Mesothelial cell of epicardium (in vitro differentiated cells): Measurements from ENCODE around the gene AP4S1. TPM values are rescaled to one million over a fixed set of nuclear protein-coding genes. Genes with fewer than 3 reads are reported as not detected.
A peak's percentile ranks its signal among the peaks of the same experiment; 100 is the strongest.

Experiments
- DNase-seq, 2 experiments: peaks; one replicate each; pipeline ENCODE4 v3.0.0; 2021; ENCODE audit warnings: low spot score in 2 of 2; ENCODE audit not compliant: unreplicated experiment in 2 of 2
- H3K27ac Mint-ChIP-seq: 2 replicates; pipeline ENCODE4 v1.8.0; 2021; ENCODE audit warnings: mixed read lengths
- H3K27me3 Mint-ChIP-seq: 2 replicates; pipeline ENCODE4 v1.8.0; 2021; ENCODE audit warnings: low read depth, mixed read lengths
- H3K36me3 Mint-ChIP-seq: 2 replicates; pipeline ENCODE4 v1.8.0; 2021; ENCODE audit warnings: mixed read lengths
- H3K4me1 Mint-ChIP-seq: 2 replicates; pipeline ENCODE4 v1.8.0; 2021; ENCODE audit warnings: mixed read lengths
- H3K4me3 Mint-ChIP-seq: 2 replicates; pipeline ENCODE4 v1.8.0; 2021; ENCODE audit warnings: mild to moderate bottlenecking, moderate library complexity, mixed read lengths
- H3K9me3 Mint-ChIP-seq: 2 replicates; pipeline ENCODE4 v1.8.0; 2021; ENCODE audit warnings: mixed read lengths
- total RNA-seq: library from RNA; stranded (reverse); gene quantifications from 3 replicates; pipeline ENCODE4 v1.2.1, GENCODE V29; 2021
- TF ChIP-seq, protein P1 (sequence below): fragments of 200-600 bp; sonication (generic); IDR thresholded peaks from one replicate; pipeline ENCODE4 v1.5.0; 2021; ENCODE audit warnings: antibody characterized with exemption; ENCODE audit not compliant: unreplicated experiment

The AP4S1 gene
- total RNA-seq, 1 donor from 2014 or later = 10.4 TPM

DNA sequence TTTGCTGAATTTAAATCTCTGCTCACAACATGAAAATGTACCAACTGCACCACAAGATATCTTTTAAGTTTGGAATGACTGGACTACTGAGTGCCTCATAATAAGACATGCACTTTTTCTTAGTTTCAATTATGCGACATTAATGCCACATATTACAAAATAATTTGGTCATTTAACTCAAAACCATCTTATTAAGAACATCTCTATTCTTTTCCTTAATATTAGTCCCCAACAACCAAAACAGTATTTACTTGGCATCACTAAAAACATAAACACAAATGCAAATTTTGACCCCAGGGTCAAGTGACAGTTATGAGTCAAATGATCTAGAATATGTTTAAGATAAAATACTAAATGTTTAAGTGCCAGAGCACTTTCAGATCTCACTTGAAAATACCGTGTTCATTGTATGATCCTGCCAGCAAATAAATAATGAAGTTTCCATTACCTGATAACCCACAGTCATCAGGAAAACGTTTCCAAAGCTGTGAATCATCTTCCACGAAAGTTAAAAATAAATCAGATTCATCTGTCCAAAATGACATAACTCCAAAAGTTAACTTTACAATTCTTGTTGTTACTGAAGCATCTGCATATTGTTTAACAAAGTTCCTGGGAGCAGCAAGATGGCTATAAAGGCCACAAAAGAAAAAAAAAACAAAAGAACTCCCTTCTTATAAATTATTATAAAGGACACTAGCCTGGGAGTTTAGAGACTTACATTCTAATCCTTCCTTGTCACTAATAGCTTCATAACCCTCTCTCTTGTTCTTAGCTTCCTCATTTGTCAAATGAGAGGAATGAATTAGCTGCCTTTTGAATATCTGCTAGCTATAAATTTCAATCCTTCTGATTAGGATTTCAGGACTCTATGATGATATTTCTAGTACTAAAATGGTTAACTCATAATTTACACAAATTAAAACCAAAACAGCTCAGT, 30.5 kb upstream of the AP4S1 start:
- peaks cover 31% of the 10 kb centered on the region for H3K36me3 Mint-ChIP-seq
- TF ChIP-seq, protein P1, sequence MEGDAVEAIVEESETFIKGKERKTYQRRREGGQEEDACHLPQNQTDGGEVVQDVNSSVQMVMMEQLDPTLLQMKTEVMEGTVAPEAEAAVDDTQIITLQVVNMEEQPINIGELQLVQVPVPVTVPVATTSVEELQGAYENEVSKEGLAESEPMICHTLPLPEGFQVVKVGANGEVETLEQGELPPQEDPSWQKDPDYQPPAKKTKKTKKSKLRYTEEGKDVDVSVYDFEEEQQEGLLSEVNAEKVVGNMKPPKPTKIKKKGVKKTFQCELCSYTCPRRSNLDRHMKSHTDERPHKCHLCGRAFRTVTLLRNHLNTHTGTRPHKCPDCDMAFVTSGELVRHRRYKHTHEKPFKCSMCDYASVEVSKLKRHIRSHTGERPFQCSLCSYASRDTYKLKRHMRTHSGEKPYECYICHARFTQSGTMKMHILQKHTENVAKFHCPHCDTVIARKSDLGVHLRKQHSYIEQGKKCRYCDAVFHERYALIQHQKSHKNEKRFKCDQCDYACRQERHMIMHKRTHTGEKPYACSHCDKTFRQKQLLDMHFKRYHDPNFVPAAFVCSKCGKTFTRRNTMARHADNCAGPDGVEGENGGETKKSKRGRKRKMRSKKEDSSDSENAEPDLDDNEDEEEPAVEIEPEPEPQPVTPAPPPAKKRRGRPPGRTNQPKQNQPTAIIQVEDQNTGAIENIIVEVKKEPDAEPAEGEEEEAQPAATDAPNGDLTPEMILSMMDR = no peak
- peaks cover 22% of the 10 kb centered on the region for H3K9me3 Mint-ChIP-seq
- H3K27me3 Mint-ChIP-seq = no peaks in the 10 kb centered on the region
- H3K4me1 Mint-ChIP-seq = peaks cover 14% of the 10 kb centered on the region
- H3K4me3 Mint-ChIP-seq = no peak overlapping the region
- peak overlapping the region; percentile 71 for H3K27ac Mint-ChIP-seq
- no peak for DNase-seq

- no peaks in the 10 kb centered on the region for H3K27me3 Mint-ChIP-seq
- DNase-seq = no peak
- peaks cover 36% of the 10 kb centered on the region for H3K36me3 Mint-ChIP-seq
- H3K4me1 Mint-ChIP-seq = peaks cover 14% of the 10 kb centered on the region
- TF ChIP-seq, protein P1 = no peak
- H3K4me3 Mint-ChIP-seq = no peak overlapping the region
- H3K9me3 Mint-ChIP-seq = peaks cover 22% of the 10 kb centered on the region
- peak overlapping the region; percentile 71 for H3K27ac Mint-ChIP-seq
These were observed 29.8 kb upstream of the AP4S1 start for GRCh38 chr14:30995689-30996088.

GRCh38 chr14:30996892-30997659, 28.4 kb upstream of the AP4S1 start:
- Mint-ChIP-seq H3K36me3 (peaks cover 46% of the 10 kb centered on the region), H3K27ac (no peak overlapping the region), H3K4me1 (peaks cover 14% of the 10 kb centered on the region), H3K4me3 (no peak overlapping the region), H3K27me3 (no peaks in the 10 kb centered on the region), H3K9me3 (peaks cover 27% of the 10 kb centered on the region)
- TF ChIP-seq, protein P1 = no peak
- no peak for DNase-seq

DNA sequence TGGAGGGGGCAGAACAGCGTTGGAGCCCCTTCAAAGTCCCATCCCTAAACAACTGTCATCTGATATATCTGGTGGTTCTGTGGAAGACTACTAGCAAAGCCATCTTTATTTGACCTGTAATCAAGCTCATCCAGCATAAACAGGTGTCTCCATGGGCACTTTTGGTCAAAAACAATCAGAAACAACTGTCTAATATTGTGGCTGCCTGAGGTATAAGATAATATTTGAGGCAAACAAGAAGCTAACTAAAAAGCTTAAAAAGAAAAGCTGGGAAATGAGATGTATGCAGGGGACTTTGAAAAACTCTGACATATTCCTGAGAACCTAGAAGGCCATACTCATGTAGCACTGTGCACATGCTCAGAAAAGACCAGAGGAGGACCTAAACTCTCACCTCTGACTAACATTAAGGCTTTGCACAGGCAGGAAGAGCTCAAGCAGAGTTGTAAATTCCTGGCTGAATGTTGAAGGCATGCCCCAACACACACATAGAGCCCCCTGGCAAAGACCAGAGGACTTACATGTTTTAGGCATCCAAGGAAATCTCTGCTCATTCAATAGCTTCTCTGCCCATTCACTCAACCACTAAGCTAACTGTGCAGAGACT, 27.2 kb upstream of the AP4S1 start:
- H3K4me1 Mint-ChIP-seq = peaks cover 14% of the 10 kb centered on the region
- peaks cover 50% of the 10 kb centered on the region for H3K36me3 Mint-ChIP-seq
- no peaks in the 10 kb centered on the region for H3K27me3 Mint-ChIP-seq
- H3K27ac Mint-ChIP-seq = no peak overlapping the region
- DNase-seq = no peak
- TF ChIP-seq, protein P1 = no peak
- no peak overlapping the region for H3K4me3 Mint-ChIP-seq
- peaks cover 27% of the 10 kb centered on the region for H3K9me3 Mint-ChIP-seq

DNA sequence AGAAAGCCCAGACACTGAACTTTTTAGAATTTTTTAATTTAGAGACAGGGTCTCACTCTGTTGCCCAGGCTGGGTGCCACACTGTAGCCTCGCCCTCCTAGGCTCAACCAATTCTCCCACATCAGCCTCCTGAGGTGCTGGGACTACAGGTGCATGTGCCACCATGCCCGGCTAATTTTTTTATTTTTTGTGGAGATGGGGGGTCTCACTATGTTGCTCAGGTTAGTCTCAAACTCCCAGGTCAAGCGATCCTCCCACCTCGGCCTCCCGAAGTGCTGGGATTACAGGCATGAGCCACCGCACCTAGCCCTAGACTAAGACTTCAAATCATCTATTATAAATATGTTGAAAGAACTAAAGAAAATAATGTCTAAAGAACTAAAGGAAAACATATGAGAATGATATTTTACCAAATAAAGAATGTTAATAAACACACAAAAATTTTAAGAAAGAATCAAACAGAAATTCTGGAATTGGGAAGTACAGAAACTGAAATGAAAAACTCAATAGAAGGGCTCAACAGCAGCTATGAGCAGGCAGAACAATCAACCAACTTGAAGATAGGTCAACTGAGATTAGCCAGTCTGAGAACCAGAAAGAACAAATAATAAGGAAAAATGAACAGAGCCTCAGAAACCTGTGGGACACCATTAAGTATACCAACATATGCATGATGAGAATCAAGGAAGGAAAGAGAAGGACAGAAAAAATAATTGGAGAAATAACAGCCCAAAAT, 26.2 kb upstream of the AP4S1 start:
- peaks cover 27% of the 10 kb centered on the region for H3K9me3 Mint-ChIP-seq
- no peak overlapping the region for H3K27ac Mint-ChIP-seq
- no peak overlapping the region for H3K4me3 Mint-ChIP-seq

More for the DNA sequence above, 26.2 kb upstream of the AP4S1 start:
- TF ChIP-seq, protein P1 = no peak
- no peak for DNase-seq
- Mint-ChIP-seq H3K4me1 (peaks cover 14% of the 10 kb centered on the region), H3K27me3 (no peaks in the 10 kb centered on the region), H3K36me3 (peaks cover 53% of the 10 kb centered on the region)
